Measurements from ENCODE around the gene EPB41L3.
A peak's percentile ranks its signal among the peaks of the same experiment; 100 is the strongest.

DNA sequence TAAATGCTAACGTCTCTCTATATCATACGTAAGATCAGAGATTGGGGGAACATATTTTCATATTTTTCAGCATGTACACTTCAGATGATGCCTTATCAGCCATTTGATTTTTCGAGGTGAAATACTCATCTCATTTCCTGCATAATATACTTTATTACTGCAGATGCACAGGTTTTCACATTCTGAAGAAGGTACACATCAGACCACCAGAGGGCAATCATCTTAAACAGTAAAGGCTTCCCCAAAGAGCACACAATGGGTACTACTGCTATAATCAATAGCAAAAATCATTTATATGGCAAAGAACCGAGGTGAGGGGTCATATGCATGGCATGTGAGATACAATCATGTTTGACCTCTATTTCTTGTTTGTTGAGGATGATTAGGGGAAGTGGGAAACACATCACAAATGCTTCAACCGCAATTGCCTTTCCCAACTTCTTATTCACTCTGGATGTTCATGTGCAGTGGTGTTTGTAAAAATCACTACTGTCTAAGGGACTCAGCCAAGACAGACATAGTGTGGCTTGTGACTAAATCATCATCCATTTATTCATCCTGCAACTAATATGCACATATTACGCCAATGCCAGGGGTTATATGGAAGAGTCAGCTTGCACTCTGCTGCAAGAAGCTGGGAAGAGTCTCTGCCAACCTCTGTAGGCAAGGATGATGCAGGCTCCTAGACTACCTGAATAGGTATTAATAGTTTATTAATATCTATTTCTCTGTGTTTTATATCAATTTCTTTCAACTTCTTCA is 118.7 kb downstream of the EPB41L3 start:
- TF ChIP-seq, protein P1, sequence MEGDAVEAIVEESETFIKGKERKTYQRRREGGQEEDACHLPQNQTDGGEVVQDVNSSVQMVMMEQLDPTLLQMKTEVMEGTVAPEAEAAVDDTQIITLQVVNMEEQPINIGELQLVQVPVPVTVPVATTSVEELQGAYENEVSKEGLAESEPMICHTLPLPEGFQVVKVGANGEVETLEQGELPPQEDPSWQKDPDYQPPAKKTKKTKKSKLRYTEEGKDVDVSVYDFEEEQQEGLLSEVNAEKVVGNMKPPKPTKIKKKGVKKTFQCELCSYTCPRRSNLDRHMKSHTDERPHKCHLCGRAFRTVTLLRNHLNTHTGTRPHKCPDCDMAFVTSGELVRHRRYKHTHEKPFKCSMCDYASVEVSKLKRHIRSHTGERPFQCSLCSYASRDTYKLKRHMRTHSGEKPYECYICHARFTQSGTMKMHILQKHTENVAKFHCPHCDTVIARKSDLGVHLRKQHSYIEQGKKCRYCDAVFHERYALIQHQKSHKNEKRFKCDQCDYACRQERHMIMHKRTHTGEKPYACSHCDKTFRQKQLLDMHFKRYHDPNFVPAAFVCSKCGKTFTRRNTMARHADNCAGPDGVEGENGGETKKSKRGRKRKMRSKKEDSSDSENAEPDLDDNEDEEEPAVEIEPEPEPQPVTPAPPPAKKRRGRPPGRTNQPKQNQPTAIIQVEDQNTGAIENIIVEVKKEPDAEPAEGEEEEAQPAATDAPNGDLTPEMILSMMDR (optimal IDR thresholded peaks at IDR 0.05 in 1 of 3, IDR thresholded peaks at IDR 0.05 in 1 of 3, conservative IDR thresholded peaks at IDR 0.05 in 1 of 3; ENCODE audit: extremely low read depth in 1 of 3, insufficient read depth in 2 of 3, low read length in 3 of 3), result peak; percentile 6 to 56 (median 38)
- TF ChIP-seq EZH2 (IDR thresholded peaks at IDR 0.05; ENCODE audit: low read length), result no peak

All from keratinocyte (primary cell).